ENCODE results near the gene SH3TC2. TPM values are rescaled to one million over a fixed set of nuclear protein-coding genes. Genes with fewer than 3 reads are reported as not detected.

SH3TC2 gene
- total and polyA plus RNA-seq, 10 of the 15 experiments (the other 5 are each of a cell fraction or from before 2014, with no cell fraction given): not detected

DNA sequence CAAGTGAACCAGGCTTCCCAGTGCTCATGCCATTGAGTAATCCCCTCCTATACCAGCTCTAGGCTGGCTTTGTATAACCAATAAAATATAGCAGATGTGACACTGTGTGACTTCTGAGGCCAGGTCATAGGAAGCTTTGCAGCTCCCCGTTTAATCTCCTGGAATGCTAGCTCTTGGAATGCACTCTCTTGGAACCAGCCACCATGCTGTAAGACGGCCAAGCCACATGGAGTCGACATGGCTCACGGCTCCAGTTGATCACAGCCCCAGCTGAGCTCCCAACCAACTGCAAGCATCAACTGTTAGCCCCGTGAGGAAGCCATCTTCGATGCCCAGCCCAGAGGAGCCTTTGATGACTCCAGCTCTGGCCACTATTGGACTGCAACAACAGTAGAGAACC, 74.5 kb downstream of the SH3TC2 start:
- RAD21 ChIA-PET (ENCODE audit: unreplicated experiment): no interaction called here
- H2AFZ ChIP-seq (ENCODE audit: control insufficient read depth, low read depth, low read length): no peak overlapping the region
- no TSS peak for BruUV-seq (replicated peaks)
- H3K9ac ChIP-seq (ENCODE audit: control insufficient read depth, insufficient read depth, low read length): no peak overlapping the region
- TF ChIP-seq MEF2B (IDR thresholded peaks at IDR 0.05; ENCODE audit: partially characterized antibody, poor library complexity, severe bottlenecking) (no peak), MTA3 (IDR thresholded peaks at IDR 0.05; ENCODE audit: borderline replicate concordance, low read length) (no peak)
- H3K79me2 ChIP-seq (ENCODE audit: control insufficient read depth, insufficient read depth, low read length): no peaks in the 10 kb centered on the region
- no peaks in the 10 kb centered on the region for H3K36me3 ChIP-seq (ENCODE audit: control insufficient read depth in 2 of 2, insufficient read depth in 2 of 2, low read length in 1 of 2)
- H3K27me3 ChIP-seq (replicated peaks in 1 of 2; ENCODE audit: control insufficient read depth in 2 of 2, insufficient read depth in 2 of 2, low read length in 1 of 2): peaks cover 0 to 1% of the 10 kb centered on the region in 2 experiments; a peak in 3 of 4 replicates
- H4K20me1 ChIP-seq (ENCODE audit: control insufficient read depth, insufficient read depth): no peaks in the 10 kb centered on the region
- POLR2A ChIA-PET: no interaction called here
- no peak overlapping the region for H3K4me2 ChIP-seq (ENCODE audit: control insufficient read depth, insufficient read depth)
- WGBS (ENCODE audit: insufficient coverage, insufficient replicate concordance, low lambda C conversion rate, missing lambda C conversion rate): 12% methylated on average over 6 of the region's 6 CpGs
- H3K4me1 ChIP-seq (ENCODE audit: control insufficient read depth, insufficient read depth, low read length): no peaks in the 10 kb centered on the region
- H3K27ac ChIP-seq (ENCODE audit: control insufficient read depth, insufficient read depth): no peak overlapping the region
- CTCF ChIA-PET: interaction anchor here (2.0 kb wide), 1 partner anchor 31 kb away, joined by 8 read pairs; no protein-coding TSS in a partner anchor
- ATAC-seq (no peak), FAIRE-seq (no peak), DNase-seq (ENCODE audit: low read depth, low spot score) (no peak)
- H3K9me3 ChIP-seq (replicated peaks; ENCODE audit: control insufficient read depth, insufficient read depth, low read length): no peaks in the 10 kb centered on the region
- in situ Hi-C loops (cut with MboI): no loop called here
- intact Hi-C loops (cut with micrococcal nuclease; ENCODE audit: unreplicated experiment): no loop called here
- H3K4me3 ChIP-seq: no peak overlapping the region
- SMC1A ChIA-PET (ENCODE audit: uncharacterized antibody, unreplicated experiment): no interaction called here

DNA sequence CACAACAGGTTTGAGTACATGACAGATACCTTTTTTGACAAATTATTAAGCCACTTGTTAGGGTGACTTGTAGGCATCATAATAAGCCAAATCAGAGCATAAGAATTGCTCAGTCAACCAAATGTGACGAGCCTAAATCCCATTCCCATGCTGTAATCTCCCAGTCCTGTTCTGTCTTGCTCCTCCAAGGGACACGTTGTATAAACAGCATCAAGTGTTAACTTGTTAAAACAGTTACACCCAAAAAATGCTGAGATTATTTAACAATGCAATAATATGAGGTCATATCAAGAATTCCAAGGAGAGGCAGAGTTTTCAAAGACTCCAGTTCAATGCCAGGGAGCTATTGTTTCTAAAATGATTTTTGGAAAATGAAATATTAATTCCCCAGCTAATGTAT, 76.2 kb downstream of the SH3TC2 start:
- in situ Hi-C loops (cut with MboI) (no loop called here), intact Hi-C loops (cut with micrococcal nuclease; ENCODE audit: unreplicated experiment) (no loop called here)
- Histone ChIP-seq H3K27me3 (replicated peaks in 1 of 2; ENCODE audit: control insufficient read depth in 2 of 2, insufficient read depth in 2 of 2, low read length in 1 of 2) (peaks cover 0 to 1% of the 10 kb centered on the region in 2 experiments; a peak in 3 of 4 replicates), H3K4me3 (no peak overlapping the region), H3K9ac (ENCODE audit: control insufficient read depth, insufficient read depth, low read length) (no peak overlapping the region), H3K79me2 (ENCODE audit: control insufficient read depth, insufficient read depth, low read length) (no peaks in the 10 kb centered on the region), H3K4me1 (ENCODE audit: control insufficient read depth, insufficient read depth, low read length) (no peaks in the 10 kb centered on the region), H3K9me3 (replicated peaks; ENCODE audit: control insufficient read depth, insufficient read depth, low read length) (no peaks in the 10 kb centered on the region), H3K36me3 (ENCODE audit: control insufficient read depth in 2 of 2, insufficient read depth in 2 of 2, low read length in 1 of 2) (no peaks in the 10 kb centered on the region), H4K20me1 (ENCODE audit: control insufficient read depth, insufficient read depth) (no peaks in the 10 kb centered on the region), H3K27ac (ENCODE audit: control insufficient read depth, insufficient read depth) (no peak overlapping the region), H2AFZ (ENCODE audit: control insufficient read depth, low read depth, low read length) (no peak overlapping the region), H3K4me2 (ENCODE audit: control insufficient read depth, insufficient read depth) (no peak overlapping the region)
- RAD21 ChIA-PET (ENCODE audit: unreplicated experiment): no interaction called here
- SMC1A ChIA-PET (ENCODE audit: uncharacterized antibody, unreplicated experiment): no interaction called here
- POLR2A ChIA-PET: no interaction called here
- DNase-seq (ENCODE audit: low read depth, low spot score) (no peak), ATAC-seq (no peak), FAIRE-seq (no peak)
- TF ChIP-seq SMAD1 (IDR thresholded peaks at IDR 0.05; ENCODE audit: low read depth, partially characterized antibody) (no peak), SRF (IDR thresholded peaks at IDR 0.05; ENCODE audit: low read depth in 2 of 2, low read length in 2 of 2) (no peak), FOXK2 (IDR thresholded peaks at IDR 0.05) (no peak), NRF1 (conservative IDR thresholded peaks at IDR 0.05; ENCODE audit: low read depth, low read length) (no peak), GABPA (IDR thresholded peaks at IDR 0.05; ENCODE audit: low read depth) (no peak), CEBPB (IDR thresholded peaks at IDR 0.05; ENCODE audit: borderline replicate concordance in 1 of 2, low read depth in 2 of 2, low read length in 2 of 2) (no peak)
- TF ChIP-seq, protein P1, sequence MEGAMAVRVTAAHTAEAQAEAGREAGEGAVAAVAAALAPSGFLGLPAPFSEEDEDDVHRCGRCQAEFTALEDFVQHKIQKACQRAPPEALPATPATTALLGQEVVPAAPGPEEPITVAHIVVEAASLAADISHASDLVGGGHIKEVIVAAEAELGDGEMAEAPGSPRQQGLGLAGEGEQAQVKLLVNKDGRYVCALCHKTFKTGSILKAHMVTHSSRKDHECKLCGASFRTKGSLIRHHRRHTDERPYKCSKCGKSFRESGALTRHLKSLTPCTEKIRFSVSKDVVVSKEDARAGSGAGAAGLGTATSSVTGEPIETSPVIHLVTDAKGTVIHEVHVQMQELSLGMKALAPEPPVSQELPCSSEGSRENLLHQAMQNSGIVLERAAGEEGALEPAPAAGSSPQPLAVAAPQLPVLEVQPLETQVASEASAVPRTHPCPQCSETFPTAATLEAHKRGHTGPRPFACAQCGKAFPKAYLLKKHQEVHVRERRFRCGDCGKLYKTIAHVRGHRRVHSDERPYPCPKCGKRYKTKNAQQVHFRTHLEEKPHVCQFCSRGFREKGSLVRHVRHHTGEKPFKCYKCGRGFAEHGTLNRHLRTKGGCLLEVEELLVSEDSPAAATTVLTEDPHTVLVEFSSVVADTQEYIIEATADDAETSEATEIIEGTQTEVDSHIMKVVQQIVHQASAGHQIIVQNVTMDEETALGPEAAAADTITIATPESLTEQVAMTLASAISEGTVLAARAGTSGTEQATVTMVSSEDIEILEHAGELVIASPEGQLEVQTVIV (IDR thresholded peaks at IDR 0.05; ENCODE audit: borderline replicate concordance, partially characterized antibody): no peak
- CTCF ChIA-PET: interaction anchor here (1.1 kb wide), 1 partner anchor 24 kb away, joined by 3 read pairs; no protein-coding TSS in a partner anchor
- BruUV-seq (replicated peaks): no TSS peak
- WGBS (ENCODE audit: insufficient coverage, insufficient replicate concordance, low lambda C conversion rate, missing lambda C conversion rate): 0% methylated on average over 2 of the region's 2 CpGs

Measured in GM12878 (cell line).